ENCODE results near the gene E2F2.

The E2F2 gene

DNA sequence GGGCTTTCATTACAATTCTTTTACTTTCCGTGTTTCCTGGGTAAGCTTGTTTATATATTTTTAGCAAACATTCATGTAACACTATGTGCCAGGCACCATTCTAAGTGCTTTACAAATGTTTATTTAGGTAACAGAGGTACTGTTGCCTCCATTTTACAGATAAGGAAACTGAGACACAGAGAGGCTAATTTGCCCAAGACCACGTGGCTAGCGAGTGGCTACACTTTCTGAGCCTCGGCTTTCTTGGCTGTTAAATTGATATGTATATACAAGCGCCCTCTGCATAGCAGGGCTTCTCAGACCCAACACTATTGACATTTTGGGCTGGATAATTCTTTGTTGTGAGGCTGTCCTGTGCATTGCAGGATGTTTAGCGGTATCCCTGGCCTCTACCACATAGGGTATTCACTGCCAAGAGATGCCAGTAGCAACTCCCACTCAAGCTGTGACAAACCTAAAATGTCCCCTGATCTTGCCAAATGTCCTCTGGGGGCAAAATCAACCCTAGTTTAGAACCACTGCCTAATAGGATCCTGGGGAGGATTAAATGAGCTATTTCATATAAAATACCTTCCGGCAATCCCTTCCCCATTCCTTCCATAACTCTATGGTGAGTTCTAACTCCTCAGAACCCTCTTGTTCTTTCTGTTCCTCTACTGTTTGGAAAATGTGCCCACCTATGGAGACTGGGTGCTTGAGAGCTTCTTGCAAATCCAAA, 45.5 kb upstream of the E2F2 start:
- H3K4me3 ChIP-seq (ENCODE audit: low read depth, low read length), result no peak overlapping the region
- TF ChIP-seq, protein P1, sequence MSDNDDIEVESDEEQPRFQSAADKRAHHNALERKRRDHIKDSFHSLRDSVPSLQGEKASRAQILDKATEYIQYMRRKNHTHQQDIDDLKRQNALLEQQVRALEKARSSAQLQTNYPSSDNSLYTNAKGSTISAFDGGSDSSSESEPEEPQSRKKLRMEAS (IDR thresholded peaks at IDR 0.05; ENCODE audit: low read depth, low read length), result no peak
- TF ChIP-seq MYC (IDR thresholded peaks at IDR 0.05; ENCODE audit: low read depth, low read length) (no peak), POLR2A (IDR thresholded peaks at IDR 0.05; ENCODE audit: extremely low read depth, insufficient read length) (no peak), CTCF (IDR thresholded peaks at IDR 0.05; ENCODE audit: low read depth, low read length) (no peak)
- DNase-seq (ENCODE audit: low read depth), result no peak

DNA sequence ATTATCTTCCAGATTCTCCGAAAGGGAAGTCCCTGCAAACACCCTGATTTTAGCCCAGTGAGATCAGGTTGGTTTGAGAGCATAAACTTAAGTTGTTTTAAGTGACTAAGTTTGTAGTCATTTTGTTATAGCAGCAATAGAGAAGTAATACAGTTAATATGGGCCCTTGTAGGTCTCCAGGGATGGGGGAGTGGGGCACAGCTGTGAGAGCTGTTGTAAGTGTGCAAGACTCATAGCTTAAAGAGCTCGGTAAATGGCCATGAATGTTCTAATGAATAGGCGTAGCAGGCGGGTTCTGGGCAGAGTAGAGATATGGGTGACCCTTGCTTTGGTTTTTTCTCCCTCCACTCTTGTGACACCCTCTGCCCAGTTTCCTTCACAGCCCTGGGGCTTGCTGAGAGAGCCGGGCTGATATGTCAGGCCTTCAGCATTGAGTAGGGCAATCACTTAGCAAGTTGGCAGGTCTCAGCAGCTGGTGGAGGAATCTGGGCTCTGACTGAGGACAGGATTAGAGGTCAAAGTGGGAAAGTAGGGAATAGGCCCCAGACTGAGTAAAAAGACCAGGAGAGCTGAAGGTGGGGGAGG, 44.3 kb upstream of the E2F2 start:
- no peak for TF ChIP-seq CTCF (IDR thresholded peaks at IDR 0.05; ENCODE audit: low read depth, low read length)
- TF ChIP-seq POLR2A (IDR thresholded peaks at IDR 0.05; ENCODE audit: extremely low read depth, insufficient read length), result no peak
- TF ChIP-seq MYC (IDR thresholded peaks at IDR 0.05; ENCODE audit: low read depth, low read length), result no peak
- TF ChIP-seq, protein P1 (IDR thresholded peaks at IDR 0.05; ENCODE audit: low read depth, low read length), result no peak
- no peak overlapping the region for H3K4me3 ChIP-seq (ENCODE audit: low read depth, low read length)
- DNase-seq (ENCODE audit: low read depth), result no peak

GRCh38 chr1:23574265-23574754, 43.3 kb upstream of the E2F2 start:
- TF ChIP-seq, protein P1 (IDR thresholded peaks at IDR 0.05; ENCODE audit: low read depth, low read length), result no peak
- TF ChIP-seq MYC (IDR thresholded peaks at IDR 0.05; ENCODE audit: low read depth, low read length), result no peak
- TF ChIP-seq CTCF (IDR thresholded peaks at IDR 0.05; ENCODE audit: low read depth, low read length), result no peak
- no peak for TF ChIP-seq POLR2A (IDR thresholded peaks at IDR 0.05; ENCODE audit: extremely low read depth, insufficient read length)
- no peak for DNase-seq (ENCODE audit: low read depth)
- H3K4me3 ChIP-seq (ENCODE audit: low read depth, low read length), result no peak overlapping the region

DNA sequence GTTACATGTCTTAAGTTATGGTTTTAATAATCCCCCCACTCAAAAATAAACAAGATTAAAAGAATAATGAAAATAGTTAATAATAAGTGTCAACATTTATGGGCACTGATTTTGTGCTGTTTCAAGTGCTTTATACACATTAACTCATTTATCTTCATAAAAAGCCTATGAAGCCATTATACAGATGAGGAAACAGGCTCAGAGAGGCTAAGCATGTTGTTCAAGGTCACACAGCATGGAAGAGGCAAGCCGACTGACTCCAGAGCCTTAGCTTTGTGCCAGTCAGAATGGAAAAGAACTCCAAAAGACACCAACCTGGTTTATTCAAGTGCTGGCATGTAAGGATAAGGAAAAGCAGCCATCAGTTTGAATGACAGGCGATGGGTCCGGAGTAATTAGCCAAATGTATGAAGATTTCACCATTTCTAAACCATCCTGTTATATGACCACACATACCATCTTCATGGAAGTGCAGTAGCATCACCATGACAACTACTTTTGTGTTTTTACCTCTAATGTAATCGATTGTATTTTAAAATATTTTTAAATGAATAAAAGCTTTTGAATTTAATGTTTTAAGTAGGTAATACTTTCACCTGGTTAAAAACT, 42.6 kb upstream of the E2F2 start:
- DNase-seq (ENCODE audit: low read depth), result no peak
- TF ChIP-seq MYC (IDR thresholded peaks at IDR 0.05; ENCODE audit: low read depth, low read length) (no peak), CTCF (IDR thresholded peaks at IDR 0.05; ENCODE audit: low read depth, low read length) (no peak)
- TF ChIP-seq, protein P1 (IDR thresholded peaks at IDR 0.05; ENCODE audit: low read depth, low read length), result no peak
- no peak overlapping the region for H3K4me3 ChIP-seq (ENCODE audit: low read depth, low read length)

DNA sequence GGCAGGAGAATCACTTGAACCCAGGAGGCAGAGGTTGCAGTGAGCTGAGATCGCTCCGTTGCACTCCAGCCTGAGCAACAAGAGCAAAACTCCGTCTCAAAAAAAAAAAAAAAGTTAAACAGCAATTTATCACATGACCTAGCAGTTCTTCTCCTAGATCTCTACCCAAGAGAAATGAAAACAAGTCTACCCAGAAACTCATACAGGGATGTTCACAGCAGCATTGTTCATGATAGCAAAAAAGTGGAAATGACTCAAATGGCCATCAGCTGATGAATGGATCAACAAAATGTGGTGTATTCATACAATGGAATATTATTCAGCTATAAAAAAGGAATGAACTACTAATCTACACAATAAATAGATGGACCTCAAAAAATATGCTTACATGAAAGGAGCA, 40.4 kb upstream of the E2F2 start:
- no peak overlapping the region for H3K4me3 ChIP-seq (ENCODE audit: low read depth, low read length)
- no peak for DNase-seq (ENCODE audit: low read depth)
- TF ChIP-seq POLR2A (IDR thresholded peaks at IDR 0.05; ENCODE audit: extremely low read depth, insufficient read length) (no peak), MYC (IDR thresholded peaks at IDR 0.05; ENCODE audit: low read depth, low read length) (no peak), CTCF (IDR thresholded peaks at IDR 0.05; ENCODE audit: low read depth, low read length) (no peak)
- TF ChIP-seq, protein P1 (IDR thresholded peaks at IDR 0.05; ENCODE audit: low read depth, low read length), result no peak
